Stimulated activated naive CD4-positive, alpha-beta T cell (primary cell): ENCODE data around the gene WNT9B.

Source experiments
- DNase-seq, 6 experiments: peaks; one replicate each; lab custom pipeline; 2025; lab: John Stamatoyannopoulos, UW

Gene WNT9B

DNA sequence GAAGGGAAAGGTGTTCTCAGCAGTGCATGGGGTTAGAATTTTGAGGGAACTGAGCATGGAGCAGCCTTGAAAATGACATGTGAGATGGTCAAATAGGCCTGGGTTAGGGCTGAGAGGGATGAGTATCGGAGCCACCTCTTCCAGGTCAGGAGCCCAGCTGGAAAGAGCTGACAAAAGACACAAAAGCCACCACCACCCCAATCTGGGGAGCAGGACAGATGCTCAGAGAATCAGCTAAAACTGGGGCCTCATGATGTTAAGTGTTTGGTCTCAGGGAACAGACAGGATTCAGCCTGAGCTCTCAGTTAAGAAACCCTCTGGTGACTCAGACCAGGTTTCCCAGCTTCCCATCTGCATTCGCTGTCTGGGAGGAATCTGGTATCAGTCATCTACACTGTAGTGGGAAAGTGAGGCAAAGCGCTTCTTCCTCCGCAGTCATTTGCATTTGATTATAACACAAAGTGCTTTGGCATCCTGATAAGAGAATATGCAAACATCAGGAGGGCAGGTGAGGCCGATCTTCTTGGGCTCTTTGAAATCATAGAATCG, 2.6 kb downstream of the WNT9B start:
- DNase-seq = no peak

DNA sequence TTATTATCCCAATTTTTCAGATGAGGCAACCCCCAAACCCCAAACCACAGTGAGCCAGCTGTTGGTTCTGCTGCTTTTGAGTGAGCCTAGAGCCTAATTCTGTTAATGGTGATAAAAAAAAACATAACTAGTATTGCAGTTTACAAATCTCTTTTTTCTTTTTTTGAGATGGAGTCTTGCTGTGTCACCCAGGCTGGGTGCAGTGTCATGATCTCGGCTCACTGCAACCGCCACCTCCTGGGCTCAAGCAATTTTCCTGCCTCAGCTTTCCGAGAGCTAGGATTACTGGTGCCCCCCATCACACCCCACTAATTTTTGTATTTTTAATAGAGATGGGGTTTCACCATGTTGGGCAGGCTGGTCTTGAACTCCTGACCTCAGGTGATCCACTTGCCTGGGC, 3.1 kb downstream of the WNT9B start:
- DNase-seq = no peak

DNA sequence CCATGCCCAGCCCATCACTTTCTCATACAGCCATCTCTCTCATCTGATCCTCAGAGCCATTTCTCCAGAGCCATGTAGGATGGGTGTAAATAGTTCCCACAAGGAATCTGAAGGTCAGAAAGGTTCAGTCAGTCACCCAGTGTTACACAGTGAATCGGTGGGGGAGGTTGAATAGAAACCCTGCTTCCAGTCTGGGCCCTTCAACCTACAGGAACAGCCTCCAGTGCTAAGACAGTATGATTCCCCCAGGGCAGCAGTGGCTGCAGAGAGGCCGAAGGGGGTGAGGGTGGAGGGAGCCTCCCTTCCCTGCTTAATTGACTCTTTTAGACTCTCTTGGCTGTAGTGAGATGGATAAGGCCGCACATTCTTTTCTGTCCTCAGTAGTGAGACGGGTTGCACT, 3.6 kb downstream of the WNT9B start:
- no peak for DNase-seq

DNA sequence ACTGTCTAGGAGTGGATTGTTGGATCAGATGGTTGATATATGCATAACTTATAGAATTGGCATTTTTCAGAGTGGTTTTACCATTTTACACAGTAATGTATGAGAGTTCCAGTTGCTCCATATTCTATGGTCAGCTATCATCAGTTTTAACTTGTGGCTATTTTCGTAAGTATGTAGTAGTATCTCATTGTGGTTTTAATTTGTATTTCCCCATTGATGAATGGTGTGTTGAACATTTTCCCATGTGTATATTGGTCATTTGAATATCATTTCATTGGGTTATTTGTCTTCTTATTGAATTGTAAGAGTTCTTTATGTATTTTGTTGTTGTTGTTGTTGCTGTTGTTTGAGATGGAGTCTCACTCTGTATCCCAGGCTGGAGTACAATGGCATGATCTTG, 6.2 kb downstream of the WNT9B start:
- no peak for DNase-seq

DNA sequence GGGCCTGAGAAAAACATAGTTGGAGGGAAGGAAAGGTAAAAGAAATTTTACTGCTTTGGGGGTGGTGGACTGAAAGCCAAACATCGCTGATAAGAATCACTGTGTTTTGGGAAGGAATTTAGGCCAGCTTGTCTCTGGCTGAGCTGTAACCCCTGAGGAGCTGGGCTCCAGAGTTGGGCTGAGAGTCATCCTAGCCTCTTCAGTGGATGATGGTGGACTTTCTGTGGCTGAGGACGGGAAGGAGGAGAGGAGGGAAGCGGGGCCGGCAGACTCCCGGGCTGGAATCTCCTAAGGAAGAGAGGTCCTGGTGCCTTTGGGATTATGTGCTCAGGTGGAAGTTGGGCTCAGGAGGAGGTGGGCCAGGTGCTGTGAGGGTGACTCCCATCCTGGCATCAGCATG, 8.6 kb downstream of the WNT9B start:
- no peak for DNase-seq

DNA sequence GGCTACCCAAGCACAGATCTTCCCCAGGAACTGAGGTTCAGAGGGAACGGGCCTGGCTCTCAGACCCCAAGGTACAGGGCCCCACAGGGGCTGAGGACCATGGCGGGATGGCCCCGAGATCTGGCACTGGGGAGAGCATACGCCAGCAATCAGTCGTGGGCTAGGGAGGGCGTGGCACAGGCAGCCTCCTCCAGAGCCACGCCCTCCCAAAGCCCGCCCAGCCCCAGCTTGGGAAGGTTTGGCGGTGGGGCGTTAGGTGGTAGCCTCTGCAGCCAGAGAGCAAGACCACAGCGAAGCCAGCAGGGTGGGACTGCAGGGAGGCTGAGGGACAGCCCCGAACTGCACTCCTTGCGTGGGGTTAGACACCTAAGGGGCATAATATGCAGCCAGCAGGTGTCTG, 11.6 kb downstream of the WNT9B start:
- no peak for DNase-seq

DNA sequence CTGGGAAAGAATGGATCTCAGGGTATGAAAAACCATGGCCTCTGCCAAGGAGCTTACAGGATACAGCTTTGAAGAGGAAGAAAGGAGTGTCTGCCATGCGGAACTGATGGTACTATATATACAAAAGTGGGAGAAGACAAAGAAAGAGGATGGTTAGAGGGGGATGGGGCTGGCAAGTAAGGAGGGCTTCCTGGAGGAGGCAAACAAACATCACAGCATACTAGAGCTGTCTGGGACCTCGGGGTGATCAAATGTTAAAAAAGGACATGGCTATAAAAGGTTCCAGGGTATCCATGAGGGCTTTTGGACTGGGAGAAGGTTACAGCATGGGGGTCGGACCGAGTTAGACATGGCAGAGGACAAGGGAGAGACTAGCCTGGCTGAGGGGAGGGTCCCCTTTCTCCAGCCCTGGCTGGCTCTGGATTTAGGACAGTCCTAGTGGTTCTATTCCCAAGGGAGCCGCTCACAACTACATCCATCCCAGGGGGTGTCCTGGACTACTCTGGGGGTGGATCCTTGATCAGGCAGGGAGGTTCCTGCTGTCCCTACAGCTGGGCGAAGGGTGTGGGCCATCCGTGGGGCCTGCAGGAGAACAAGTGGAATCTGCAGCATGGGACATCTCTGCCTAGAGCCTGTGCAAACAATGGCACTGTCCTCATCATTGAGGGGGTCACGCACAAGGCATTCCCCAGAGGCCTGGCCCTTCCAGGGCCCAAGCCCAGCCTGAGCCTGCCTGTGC, 12.2 kb downstream of the WNT9B start:
- DNase-seq = no peak

DNA sequence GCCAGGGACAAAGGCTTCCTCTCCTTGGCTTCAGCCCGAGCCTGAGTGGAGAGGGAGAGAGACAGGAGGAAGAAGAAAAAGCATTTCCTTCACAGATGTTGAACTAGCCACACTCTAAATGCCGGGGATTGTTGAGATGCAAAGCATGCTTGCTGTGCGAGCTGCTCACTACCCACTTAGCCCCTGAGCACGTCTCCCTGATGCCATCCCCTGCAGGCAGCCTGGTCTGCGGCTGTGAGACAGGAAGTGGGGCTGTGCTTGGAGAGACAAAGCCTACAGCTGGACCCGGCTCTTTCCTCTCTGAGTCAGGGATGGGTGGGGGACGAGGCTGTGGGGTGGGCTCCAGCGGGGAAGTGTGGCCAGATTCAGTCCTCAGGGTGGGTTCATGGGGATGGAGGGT, 13.7 kb downstream of the WNT9B start:
- DNase-seq = no peak

DNA sequence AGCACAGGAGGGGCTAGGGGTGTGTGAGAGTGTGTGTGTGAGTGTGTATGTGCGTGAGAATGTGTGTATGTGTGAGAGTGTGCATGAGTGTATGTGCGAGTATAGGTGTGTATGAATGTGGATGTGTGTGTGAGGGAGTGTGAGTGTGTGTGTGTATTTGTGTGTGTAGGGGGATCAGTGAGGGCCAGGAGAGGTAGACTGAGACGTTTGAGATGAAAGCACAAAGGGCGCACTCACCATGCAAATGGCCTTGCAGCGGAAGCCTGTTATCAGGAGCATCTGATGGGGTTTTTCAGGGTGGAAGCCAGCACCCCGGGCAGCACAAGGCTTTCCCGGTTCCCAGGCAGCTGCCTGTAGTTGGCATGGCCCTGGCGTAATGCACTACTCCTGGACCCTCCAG, 14.9 kb downstream of the WNT9B start:
- no peak for DNase-seq

DNA sequence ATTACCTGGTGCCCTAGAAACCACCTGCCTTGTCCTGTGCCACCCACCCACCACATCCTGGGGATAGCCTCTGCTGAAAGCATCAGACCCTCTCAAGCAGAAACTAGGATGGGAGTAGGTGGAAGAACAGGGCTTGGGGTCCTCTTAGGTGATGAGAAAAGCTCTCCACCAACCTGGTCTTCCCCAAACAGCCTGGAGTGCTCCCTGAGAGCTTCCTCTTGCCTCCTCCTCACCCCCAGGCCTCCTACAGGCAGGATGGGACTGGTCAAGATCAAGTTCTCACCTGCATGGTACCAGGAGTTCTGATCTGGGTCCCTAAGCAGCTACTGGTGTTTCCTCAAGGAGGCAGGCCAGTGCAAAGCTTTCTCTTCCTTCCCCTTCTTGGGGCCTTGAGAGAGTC, 15.4 kb downstream of the WNT9B start:
- DNase-seq = no peak

DNA sequence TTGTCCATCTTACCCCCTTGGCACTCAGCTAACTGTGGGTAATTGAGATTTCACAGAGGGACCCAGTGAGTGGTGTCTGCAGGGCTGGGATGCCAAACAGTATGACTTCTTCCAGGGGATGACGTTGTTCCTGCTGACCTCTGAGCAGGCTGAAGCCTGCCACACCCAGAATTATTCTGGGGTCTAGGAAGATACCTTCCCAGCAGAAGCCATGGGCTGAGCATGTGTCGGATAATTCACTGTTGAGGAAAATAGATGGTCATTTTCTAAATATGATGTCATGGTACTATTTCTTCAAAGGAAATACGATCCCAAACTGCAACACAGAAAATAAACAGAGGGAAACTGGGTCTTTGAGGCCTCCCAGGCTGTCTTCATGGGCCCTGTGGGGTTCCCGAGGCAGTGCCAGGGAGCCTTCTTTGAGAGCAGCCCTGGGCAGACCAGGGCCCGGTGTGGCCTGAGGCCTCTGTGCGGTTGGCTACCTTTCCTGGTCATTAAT, 17.4 kb downstream of the WNT9B start:
- no peak for DNase-seq

DNA sequence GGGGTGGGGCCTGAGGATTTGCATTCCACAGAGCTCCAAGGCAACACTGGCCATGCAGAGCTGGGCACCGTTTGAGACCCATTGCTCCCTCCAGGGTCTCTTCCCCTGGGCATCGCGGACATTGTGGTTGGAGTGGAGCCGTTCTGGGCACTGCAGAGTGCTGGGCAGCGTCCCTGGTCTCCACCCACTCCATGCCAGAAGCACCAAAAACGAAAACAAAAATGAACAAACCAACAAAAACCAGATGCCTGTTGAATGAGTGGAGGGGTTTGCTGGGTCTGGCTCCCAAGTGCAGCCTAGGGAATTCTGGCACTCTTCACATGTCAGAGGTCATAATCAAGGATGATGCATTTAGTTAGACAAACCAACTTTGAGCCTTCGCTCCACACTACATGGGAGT, 17.9 kb downstream of the WNT9B start:
- DNase-seq = no peak

DNA sequence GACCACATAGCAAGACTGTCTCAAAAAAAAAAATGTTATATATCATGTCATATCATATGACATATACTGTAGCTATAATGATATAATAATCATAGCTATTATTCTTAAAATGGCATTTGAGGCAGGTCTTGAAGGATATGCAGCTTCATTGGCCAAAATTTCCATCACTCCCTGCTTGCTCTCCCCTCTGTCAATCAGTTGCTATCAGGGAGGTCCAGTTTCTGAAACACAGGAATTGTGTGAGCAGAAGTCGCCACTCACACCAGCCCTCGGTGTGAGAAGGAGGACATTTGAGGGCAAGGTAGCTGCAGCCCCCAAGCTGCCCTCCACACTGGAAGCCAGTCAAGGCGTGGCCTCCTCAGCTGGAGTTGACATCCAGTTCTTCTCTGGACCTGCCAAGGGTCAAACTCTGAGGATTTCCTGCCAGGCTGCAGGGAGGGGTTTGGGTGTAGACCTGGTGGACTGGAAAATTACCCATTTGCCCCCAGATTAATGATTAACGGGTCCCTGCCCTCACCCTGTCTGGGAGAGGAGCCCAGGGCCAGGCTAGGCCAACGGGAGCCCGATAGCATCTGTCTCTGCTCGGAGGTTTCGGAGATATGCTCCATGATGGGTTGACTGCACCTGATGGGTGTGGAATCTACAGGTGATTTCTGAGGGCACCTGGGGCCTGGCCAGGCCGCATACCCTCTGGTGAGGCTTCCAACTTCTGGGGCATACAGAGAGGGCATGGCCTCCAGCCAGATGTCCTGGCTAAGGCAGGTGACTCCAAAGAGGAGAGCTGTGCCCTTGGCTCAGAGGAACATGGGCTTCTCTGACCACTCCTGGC, 18.8 kb downstream of the WNT9B start:
- no peak for DNase-seq

DNA sequence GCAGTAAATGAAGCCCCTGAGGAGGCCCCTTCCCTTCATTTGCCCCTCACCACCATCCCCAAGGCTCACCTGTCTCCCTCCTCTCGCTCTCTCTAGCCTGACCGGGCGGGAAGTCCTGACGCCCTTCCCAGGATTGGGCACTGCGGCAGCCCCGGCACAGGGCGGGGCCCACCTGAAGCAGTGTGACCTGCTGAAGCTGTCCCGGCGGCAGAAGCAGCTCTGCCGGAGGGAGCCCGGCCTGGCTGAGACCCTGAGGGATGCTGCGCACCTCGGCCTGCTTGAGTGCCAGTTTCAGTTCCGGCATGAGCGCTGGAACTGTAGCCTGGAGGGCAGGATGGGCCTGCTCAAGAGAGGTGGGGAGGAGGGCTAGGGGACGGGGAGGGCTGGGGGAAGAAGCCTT, 21.0 kb downstream of the WNT9B start:
- DNase-seq = no peak

DNA sequence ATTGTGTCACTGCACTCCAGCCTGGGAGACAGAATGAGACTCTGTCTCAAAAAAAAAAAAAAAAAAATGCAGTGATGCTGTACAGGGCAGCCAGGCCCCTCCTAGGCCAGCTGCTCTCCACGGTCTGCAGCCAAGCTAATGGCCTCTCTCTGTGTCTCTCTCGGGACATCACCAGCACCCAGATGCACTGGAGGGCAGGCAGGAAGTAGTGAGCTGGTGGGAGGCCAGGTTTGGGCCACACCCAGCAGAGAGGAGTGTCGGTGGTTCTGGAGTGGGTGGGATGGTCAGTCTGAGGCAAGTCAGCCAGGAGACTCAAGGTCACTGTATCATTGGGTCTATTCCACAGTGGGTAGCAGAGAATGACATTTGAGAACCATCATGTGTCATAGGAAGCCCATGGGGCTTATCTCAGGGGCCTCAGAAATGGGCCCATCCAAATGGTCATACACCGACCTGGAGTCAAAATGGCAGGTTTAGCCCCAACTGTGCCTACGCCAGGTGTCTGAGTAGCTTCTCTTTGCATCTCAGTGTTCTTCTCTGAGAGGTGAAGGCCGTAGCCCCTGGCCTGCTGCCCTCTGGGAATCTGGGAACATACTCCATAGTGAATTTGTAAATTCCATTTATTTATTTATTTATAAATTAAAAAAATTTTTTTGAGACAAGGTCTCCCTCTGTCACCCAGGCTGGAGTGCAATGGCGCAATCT, 22.7 kb downstream of the WNT9B start:
- DNase-seq = no peak

DNA sequence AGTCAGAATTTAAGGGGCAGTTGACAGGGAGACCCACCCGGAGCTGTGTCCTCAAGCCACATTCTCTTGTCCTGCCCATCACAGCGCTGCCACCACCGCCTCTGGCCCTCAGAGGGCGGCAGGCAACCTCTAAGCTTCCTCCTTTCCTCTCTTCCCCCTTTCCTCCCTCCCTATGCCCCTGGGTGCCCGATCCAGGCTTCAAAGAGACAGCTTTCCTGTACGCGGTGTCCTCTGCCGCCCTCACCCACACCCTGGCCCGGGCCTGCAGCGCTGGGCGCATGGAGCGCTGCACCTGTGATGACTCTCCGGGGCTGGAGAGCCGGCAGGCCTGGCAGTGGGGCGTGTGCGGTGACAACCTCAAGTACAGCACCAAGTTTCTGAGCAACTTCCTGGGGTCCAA, 23.5 kb downstream of the WNT9B start:
- DNase-seq = no peak

DNA sequence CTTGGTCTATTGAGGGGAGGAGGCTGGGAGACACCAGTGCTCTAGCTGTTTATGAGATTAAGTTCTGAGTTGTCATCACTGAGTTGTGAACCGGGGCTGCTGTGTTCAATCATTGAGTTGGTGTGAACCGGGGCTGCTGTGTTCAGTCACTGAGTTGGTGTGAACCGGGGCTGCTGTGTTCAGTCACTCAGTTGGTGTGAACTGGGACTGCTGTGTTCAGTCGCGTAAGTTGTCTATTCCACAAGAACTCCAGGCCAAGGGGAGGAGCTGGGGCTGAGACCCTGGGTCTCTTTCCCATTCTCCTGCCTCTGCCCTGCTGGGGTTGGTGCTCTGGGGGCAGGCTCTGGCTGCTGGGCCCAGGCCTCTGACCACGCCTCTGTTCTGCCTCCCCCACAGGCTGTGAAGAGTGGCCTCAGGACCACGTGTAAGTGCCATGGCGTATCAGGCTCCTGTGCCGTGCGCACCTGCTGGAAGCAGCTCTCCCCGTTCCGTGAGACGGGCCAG, 24.5 kb downstream of the WNT9B start:
- DNase-seq = no peak

DNA sequence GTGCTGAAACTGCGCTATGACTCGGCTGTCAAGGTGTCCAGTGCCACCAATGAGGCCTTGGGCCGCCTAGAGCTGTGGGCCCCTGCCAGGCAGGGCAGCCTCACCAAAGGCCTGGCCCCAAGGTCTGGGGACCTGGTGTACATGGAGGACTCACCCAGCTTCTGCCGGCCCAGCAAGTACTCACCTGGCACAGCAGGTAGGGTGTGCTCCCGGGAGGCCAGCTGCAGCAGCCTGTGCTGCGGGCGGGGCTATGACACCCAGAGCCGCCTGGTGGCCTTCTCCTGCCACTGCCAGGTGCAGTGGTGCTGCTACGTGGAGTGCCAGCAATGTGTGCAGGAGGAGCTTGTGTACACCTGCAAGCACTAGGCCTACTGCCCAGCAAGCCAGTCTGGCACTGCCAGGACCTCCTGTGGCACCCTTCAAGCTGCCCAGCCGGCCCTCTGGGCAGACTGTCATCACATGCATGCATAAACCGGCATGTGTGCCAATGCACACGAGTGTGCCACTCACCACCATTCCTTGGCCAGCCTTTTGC, 25.0 kb downstream of the WNT9B start:
- DNase-seq = no peak

DNA sequence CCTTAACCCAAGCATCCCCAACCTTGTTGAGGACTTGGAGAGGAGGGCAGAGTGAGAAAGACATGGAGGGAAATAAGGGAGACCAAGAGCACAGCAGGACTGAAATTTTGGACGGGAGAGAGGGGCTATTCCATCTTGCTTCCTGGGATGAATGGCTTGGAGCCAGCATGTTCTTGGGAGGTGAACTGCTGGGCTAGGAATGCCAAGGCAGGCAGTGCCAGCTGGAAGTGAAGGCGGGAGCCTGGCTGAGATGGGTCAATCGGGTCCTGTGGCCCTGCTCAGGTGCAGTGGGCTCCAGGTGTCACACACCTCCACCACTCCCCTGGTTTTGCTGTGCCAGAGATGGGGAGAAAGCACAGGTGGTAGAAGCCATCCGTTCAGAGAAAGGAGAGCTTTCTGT, 25.5 kb downstream of the WNT9B start:
- no peak for DNase-seq

DNA sequence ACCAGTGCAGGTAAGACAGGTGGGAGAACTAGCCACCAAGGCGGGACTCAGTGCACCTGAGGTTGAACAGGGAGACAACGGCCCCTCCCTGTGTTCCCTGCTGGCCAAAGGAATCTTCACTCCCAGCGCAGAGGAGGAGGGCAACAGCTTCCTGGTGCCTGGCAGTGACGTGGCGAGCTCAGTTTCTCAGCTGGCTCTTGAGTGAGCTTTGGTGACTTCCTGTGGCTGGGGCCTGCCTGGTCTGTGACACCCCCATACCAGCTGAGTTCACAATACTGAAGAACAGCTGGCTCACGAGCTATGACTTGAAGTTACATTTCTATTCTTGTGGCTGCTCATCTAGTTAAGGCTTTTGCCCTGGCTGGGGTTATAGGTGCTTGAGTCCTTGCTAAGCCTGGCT, 26.1 kb downstream of the WNT9B start:
- no peak for DNase-seq

DNA sequence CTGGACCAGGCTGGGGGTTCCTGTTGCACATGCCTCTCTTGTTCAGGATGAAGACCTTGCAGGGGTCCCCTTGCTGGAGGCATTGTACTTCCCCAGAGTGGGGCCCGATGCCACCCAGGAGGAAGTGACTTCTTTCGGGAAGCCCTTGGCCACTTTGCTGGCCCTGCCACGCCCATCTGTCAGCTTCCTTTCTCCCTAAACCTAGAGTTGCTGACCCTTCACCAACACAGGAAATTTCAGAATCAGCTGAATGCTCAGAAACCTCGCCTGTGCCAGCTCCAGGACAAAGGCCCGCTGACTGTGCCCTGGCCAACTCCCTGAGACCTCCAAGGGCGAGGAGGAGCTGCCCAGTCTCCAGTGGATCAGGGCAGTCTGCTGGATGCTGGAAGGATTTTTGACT, 26.7 kb downstream of the WNT9B start:
- DNase-seq = no peak

DNA sequence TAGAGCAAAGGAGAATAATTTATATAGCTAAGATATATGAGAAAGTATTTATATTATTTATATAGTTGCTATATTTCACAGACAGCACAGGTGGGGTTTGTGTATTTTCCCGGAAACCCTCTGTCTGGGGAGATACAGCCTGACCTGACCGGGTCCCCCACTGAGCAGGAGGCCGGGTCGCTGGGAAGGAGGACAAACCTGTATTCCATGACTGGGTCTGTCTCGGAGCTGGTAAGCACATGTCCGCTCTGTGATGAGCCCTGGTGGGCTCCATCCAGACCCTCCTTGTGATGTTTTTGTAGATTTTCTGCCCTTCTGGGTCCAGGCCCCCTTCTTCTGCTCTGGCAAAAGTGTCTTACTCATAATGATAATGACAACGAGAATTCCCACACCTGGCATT, 27.7 kb downstream of the WNT9B start:
- no peak for DNase-seq
